ENCODE measurements around the gene KIF5A. TPM values are rescaled to one million over a fixed set of nuclear protein-coding genes. Genes with fewer than 3 reads are reported as not detected.

The KIF5A gene
- total and polyA plus RNA-seq, 2 of the 13 experiments (the other 11 are each of a cell fraction or from before 2014, with no cell fraction given): 1.6 to 11.9 TPM

DNA sequence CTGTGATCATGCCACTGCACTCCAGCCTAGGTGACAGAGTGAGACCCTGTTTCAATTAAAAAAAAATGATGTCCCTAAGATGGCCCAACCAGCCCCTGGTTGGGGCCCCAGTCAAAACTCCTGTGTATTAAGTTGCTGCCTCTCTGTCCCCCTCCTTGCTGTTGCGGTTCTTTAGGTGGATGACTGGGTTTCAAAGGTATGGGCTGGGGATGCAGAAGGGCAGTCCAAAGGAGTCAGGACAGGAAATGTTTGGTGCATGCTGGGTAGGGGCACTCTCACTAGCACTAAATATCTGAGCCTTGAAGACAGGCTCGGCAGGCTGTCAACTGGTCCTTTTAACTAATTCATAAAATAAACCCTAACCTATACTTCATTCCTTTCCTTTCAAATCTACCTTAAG lies 29.2 kb downstream of the KIF5A start (continued):
- TF ChIP-seq, protein P1, sequence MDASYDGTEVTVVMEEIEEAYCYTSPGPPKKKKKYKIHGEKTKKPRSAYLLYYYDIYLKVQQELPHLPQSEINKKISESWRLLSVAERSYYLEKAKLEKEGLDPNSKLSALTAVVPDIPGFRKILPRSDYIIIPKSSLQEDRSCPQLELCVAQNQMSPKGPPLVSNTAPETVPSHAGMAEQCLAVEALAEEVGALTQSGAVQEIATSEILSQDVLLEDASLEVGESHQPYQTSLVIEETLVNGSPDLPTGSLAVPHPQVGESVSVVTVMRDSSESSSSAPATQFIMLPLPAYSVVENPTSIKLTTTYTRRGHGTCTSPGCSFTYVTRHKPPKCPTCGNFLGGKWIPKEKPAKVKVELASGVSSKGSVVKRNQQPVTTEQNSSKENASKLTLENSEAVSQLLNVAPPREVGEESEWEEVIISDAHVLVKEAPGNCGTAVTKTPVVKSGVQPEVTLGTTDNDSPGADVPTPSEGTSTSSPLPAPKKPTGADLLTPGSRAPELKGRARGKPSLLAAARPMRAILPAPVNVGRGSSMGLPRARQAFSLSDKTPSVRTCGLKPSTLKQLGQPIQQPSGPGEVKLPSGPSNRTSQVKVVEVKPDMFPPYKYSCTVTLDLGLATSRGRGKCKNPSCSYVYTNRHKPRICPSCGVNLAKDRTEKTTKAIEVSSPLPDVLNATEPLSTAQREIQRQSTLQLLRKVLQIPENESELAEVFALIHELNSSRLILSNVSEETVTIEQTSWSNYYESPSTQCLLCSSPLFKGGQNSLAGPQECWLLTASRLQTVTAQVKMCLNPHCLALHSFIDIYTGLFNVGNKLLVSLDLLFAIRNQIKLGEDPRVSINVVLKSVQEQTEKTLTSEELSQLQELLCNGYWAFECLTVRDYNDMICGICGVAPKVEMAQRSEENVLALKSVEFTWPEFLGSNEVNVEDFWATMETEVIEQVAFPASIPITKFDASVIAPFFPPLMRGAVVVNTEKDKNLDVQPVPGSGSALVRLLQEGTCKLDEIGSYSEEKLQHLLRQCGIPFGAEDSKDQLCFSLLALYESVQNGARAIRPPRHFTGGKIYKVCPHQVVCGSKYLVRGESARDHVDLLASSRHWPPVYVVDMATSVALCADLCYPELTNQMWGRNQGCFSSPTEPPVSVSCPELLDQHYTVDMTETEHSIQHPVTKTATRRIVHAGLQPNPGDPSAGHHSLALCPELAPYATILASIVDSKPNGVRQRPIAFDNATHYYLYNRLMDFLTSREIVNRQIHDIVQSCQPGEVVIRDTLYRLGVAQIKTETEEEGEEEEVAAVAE (CRISPR knock-in tag; IDR thresholded peaks at IDR 0.05; ENCODE audit: borderline replicate concordance): no peak
- TF ChIP-seq CEBPG (CRISPR knock-in tag; IDR thresholded peaks at IDR 0.05) (no peak), ZNF143 (CRISPR knock-in tag; IDR thresholded peaks at IDR 0.05) (0 out of 2 replicates have a peak, but pooled peaks have one; percentile 25), ZNF451 (CRISPR knock-in tag; IDR thresholded peaks at IDR 0.05) (no peak), ZFP36 (IDR thresholded peaks at IDR 0.05; ENCODE audit: borderline replicate concordance, low read depth, low read length, partially characterized antibody) (no peak), MIER3 (CRISPR knock-in tag; IDR thresholded peaks at IDR 0.05; ENCODE audit: borderline replicate concordance) (no peak)
- TF ChIP-seq, protein P2, sequence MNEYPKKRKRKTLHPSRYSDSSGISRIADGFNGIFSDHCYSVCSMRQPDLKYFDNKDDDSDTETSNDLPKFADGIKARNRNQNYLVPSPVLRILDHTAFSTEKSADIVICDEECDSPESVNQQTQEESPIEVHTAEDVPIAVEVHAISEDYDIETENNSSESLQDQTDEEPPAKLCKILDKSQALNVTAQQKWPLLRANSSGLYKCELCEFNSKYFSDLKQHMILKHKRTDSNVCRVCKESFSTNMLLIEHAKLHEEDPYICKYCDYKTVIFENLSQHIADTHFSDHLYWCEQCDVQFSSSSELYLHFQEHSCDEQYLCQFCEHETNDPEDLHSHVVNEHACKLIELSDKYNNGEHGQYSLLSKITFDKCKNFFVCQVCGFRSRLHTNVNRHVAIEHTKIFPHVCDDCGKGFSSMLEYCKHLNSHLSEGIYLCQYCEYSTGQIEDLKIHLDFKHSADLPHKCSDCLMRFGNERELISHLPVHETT (CRISPR knock-in tag; conservative IDR thresholded peaks at IDR 0.05): no peak
- TF ChIP-seq, protein P3, sequence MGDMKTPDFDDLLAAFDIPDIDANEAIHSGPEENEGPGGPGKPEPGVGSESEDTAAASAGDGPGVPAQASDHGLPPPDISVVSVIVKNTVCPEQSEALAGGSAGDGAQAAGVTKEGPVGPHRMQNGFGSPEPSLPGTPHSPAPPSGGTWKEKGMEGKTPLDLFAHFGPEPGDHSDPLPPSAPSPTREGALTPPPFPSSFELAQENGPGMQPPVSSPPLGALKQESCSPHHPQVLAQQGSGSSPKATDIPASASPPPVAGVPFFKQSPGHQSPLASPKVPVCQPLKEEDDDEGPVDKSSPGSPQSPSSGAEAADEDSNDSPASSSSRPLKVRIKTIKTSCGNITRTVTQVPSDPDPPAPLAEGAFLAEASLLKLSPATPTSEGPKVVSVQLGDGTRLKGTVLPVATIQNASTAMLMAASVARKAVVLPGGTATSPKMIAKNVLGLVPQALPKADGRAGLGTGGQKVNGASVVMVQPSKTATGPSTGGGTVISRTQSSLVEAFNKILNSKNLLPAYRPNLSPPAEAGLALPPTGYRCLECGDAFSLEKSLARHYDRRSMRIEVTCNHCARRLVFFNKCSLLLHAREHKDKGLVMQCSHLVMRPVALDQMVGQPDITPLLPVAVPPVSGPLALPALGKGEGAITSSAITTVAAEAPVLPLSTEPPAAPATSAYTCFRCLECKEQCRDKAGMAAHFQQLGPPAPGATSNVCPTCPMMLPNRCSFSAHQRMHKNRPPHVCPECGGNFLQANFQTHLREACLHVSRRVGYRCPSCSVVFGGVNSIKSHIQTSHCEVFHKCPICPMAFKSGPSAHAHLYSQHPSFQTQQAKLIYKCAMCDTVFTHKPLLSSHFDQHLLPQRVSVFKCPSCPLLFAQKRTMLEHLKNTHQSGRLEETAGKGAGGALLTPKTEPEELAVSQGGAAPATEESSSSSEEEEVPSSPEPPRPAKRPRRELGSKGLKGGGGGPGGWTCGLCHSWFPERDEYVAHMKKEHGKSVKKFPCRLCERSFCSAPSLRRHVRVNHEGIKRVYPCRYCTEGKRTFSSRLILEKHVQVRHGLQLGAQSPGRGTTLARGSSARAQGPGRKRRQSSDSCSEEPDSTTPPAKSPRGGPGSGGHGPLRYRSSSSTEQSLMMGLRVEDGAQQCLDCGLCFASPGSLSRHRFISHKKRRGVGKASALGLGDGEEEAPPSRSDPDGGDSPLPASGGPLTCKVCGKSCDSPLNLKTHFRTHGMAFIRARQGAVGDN (CRISPR knock-in tag; IDR thresholded peaks at IDR 0.05): peak; percentile 7; the same call in 1 of the 2 replicates
- TF ChIP-seq, protein P4, sequence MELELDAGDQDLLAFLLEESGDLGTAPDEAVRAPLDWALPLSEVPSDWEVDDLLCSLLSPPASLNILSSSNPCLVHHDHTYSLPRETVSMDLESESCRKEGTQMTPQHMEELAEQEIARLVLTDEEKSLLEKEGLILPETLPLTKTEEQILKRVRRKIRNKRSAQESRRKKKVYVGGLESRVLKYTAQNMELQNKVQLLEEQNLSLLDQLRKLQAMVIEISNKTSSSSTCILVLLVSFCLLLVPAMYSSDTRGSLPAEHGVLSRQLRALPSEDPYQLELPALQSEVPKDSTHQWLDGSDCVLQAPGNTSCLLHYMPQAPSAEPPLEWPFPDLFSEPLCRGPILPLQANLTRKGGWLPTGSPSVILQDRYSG (CRISPR knock-in tag; IDR thresholded peaks at IDR 0.05): no peak
